ENCODE measurements around the gene RHOD. TPM values are rescaled to one million over a fixed set of nuclear protein-coding genes. Genes with fewer than 3 reads are reported as not detected.

RHOD gene
- total and polyA plus RNA-seq, 12 donors: 21.9 to 103 (median 35.2) TPM

DNA sequence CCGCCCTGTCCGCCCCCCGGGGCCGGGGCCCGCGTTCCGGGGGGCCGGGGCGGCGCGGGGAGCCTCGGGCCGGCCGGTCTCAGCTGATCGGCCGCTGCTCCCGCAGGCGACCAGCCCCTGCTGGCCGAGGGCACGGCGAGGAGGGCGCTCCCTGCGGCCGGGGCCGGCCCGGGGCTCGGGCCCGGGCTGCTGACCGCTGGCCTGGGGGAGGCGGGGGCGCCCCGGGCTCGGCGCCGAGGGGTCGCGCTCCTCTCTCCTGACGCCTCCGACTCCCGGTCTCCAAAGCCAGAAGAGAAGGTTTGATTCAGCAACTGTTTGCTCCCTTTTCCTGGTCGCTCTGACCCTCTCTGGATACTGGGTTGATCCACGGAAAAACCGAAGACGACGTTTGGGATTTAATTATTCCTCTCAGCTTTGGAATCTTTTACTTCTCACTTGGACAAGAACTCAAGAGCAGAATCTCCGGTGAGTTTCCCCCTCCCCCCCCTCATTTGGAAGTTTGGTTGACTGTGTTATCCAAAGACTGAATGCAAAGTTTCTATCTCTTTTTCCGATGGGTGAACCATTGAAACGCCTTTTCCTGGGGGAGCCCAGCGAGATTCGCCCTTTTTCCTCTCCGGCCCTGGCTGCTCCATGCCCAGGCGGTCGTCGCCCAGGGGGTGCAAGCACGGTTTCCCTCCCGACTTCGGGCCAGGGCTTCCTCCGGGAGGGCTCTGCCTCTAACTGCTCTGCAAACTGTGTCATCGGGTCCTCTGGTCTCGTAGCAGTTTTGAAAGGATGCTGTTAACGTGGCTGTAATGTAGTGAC is 63.1 kb downstream of the RHOD start:
- Histone ChIP-seq H3K4me1 (peaks cover 18 to 53% (median 26%) of the 10 kb centered on the region in 9 donors), H3K27ac (peak overlapping the region; percentile 95 to 100 (median 98)), H3K4me3 (peak overlapping the region; percentile 85 to 98 (median 94)), H3K36me3 (peaks cover 0 to 33% (median 4%) of the 10 kb centered on the region in 9 donors), H3K27me3 (no peaks in the 10 kb centered on the region), H3K9me3 (no peaks in the 10 kb centered on the region)
- ATAC-seq (peak in 2 of 8 donors; percentile 2 to 4), DNase-seq (peak; percentile 23 to 25)
- intact Hi-C loops (cut with DNase I): loop anchor here in 2 of 10 donors (5.0 kb wide), 1 partner anchor 48 kb away; no protein-coding TSS in a partner anchor
- TF ChIP-seq, protein P1, sequence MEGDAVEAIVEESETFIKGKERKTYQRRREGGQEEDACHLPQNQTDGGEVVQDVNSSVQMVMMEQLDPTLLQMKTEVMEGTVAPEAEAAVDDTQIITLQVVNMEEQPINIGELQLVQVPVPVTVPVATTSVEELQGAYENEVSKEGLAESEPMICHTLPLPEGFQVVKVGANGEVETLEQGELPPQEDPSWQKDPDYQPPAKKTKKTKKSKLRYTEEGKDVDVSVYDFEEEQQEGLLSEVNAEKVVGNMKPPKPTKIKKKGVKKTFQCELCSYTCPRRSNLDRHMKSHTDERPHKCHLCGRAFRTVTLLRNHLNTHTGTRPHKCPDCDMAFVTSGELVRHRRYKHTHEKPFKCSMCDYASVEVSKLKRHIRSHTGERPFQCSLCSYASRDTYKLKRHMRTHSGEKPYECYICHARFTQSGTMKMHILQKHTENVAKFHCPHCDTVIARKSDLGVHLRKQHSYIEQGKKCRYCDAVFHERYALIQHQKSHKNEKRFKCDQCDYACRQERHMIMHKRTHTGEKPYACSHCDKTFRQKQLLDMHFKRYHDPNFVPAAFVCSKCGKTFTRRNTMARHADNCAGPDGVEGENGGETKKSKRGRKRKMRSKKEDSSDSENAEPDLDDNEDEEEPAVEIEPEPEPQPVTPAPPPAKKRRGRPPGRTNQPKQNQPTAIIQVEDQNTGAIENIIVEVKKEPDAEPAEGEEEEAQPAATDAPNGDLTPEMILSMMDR (IDR thresholded peaks at IDR 0.05): peak in 2 of 9 donors; percentile 11 to 26
- WGBS, 2 donors: 0% methylated on average over 47 to 51 of the region's 61 CpGs

DNA sequence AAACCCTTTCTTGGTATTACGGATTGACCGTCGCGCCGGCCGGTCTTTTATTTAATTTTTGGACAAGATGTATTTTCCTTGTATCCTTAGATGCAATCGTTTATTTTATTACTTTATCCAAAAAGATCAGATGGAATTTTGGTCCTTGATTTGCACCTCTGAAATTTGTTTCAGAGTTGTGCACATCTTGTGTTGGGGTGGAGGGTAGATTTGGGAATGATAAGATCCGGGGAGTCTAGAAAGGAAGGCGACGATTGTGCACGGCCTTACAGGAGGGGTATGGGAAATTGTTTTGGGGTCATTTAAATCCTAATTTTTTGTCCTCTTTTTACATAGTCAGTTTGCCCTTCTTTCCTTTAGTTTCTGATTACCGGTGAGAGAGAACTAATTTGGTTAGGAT is 63.8 kb downstream of the RHOD start:
- ATAC-seq (no peak), DNase-seq (no peak)
- TF ChIP-seq, protein P1 (IDR thresholded peaks at IDR 0.05): no peak
- Histone ChIP-seq H3K4me1 (peaks cover 18 to 54% (median 26%) of the 10 kb centered on the region in 9 donors), H3K27ac (peak overlapping the region; percentile 82 to 100 (median 97)), H3K9me3 (no peaks in the 10 kb centered on the region), H3K4me3 (peak overlapping the region; percentile 85 to 98 (median 94)), H3K27me3 (no peaks in the 10 kb centered on the region), H3K36me3 (peaks cover 0 to 39% (median 4%) of the 10 kb centered on the region in 9 donors)
- WGBS, 2 donors: 0% methylated on average over 12 of the region's 12 CpGs
- intact Hi-C loops (cut with DNase I): no loop called here

DNA sequence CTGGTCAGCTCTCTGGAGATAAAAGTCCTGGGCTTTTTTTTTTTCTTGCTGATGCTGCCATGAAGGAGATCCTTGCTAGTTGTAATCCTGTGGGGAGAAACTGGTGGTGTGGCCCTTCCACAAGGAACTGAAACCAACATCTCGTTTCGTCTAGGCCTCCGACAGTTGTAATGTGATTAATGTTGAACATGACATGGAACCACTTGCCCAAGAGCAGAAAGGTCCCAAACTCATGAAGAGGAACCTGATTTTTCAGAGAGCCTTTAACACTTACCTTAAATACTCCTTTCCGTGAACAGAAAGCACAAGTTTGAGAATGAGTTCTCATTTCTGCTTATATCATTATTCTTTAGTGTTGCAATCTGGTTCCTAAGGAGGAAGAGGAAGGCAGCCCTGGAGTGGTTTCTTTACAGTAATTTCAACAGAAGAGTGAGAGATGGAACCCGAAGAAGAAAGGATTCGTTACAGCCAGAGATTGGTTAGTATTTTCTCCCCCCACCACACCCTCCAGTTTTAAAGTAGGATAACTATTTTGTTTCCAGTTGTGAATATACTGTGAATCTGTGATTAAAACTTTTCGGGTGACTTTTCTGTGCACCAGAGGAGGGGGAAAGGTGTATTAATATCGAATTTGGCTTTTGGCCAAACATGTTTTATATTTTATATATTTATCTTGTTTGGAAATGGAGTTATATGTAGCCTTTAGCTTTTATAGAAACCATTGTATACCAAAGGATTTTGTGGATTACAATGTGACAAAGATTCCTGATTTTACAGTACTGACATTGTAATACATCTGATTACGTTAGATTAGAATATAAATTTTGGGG is 64.4 kb downstream of the RHOD start:
- DNase-seq: peak in 1 of 2 donors; percentile 13
- Histone ChIP-seq H3K4me3 (peak overlapping the region; percentile 85 to 98 (median 94)), H3K9me3 (no peaks in the 10 kb centered on the region), H3K36me3 (peaks cover 0 to 43% (median 4%) of the 10 kb centered on the region in 9 donors), H3K27me3 (no peaks in the 10 kb centered on the region), H3K4me1 (peaks cover 18 to 50% (median 26%) of the 10 kb centered on the region in 9 donors), H3K27ac (peak overlapping the region in 8 of 10 donors; percentile 82 to 100 (median 98))
- ATAC-seq: no peak
- TF ChIP-seq, protein P1 (IDR thresholded peaks at IDR 0.05): no peak
- 8 to 11% methylated on average over 9 of the region's 9 CpGs for WGBS, 2 donors
- intact Hi-C loops (cut with DNase I): no loop called here

Small RNA genes within 50 kb of the gene (microRNA-seq; reads per million reads assigned to microRNA genes)
- gene MIR6860: 0 reads per million in 2 donors

Other genes with a start within 250 kb of the RHOD start
- 1 to 10 TPM; 2.5 to 7.5 (median 4.9) TPM for gene RCE1, start 213.4 kb upstream of the RHOD start, total RNA-seq
- gene RCE1, start 213.4 kb upstream of the RHOD start, polyA plus RNA-seq: 1 to 10 TPM; 3.4 to 9.2 TPM
- gene LRFN4, start 199.8 kb upstream of the RHOD start, total RNA-seq: 10 to 100 TPM in 9 of 10 donors, 1 to 10 TPM in 1; 9.1 to 20.7 (median 13.6) TPM
- gene LRFN4, start 199.8 kb upstream of the RHOD start, polyA plus RNA-seq: 10 to 100 TPM; 13.7 to 33.1 TPM
- 10 to 100 TPM in 7 of 10 donors, 1 to 10 TPM in 3; 6.8 to 18.5 (median 11.0) TPM for gene PC, start 98.5 kb upstream of the RHOD start, total RNA-seq
- gene PC, start 98.5 kb upstream of the RHOD start, polyA plus RNA-seq: 10 to 100 TPM; 13.2 to 26.0 TPM
- gene C11orf86, start 81.5 kb upstream of the RHOD start, total RNA-seq: not detected
- gene C11orf86, start 81.5 kb upstream of the RHOD start, polyA plus RNA-seq: not detected
- gene SYT12, start 33.7 kb upstream of the RHOD start, total RNA-seq: under 1 TPM in 9 of 10 donors, not detected in 1; 0.12 to 0.78 (median 0.23) TPM
- under 1 TPM in 1 of 2 donors, not detected in 1; 0.33 TPM for gene SYT12, start 33.7 kb upstream of the RHOD start, polyA plus RNA-seq
- 10 to 100 TPM; 31.3 to 45.7 (median 37.5) TPM for gene KDM2A, start 62.4 kb downstream of the RHOD start, total RNA-seq
- 10 to 100 TPM; 16.5 to 29.5 TPM for gene KDM2A, start 62.4 kb downstream of the RHOD start, polyA plus RNA-seq
- gene GRK2, start 209.6 kb downstream of the RHOD start, total RNA-seq: 10 to 100 TPM; 34.2 to 60.9 (median 44.0) TPM
- 10 to 100 TPM; 48.0 to 65.0 TPM for gene GRK2, start 209.6 kb downstream of the RHOD start, polyA plus RNA-seq
- gene ANKRD13D, start 232.5 kb downstream of the RHOD start, total RNA-seq: 10 to 100 TPM in 6 of 10 donors, 1 to 10 TPM in 4; 7.9 to 21.0 (median 12.3) TPM
- gene ANKRD13D, start 232.5 kb downstream of the RHOD start, polyA plus RNA-seq: 10 to 100 TPM; 14.2 to 39.4 TPM
- 10 to 100 TPM; 11.9 to 21.2 (median 15.6) TPM for gene SSH3, start 246.7 kb downstream of the RHOD start, total RNA-seq
- gene SSH3, start 246.7 kb downstream of the RHOD start, polyA plus RNA-seq: 10 to 100 TPM in 1 of 2 donors, 1 to 10 TPM in 1; 7.8 to 15.5 TPM

Measured in heart right ventricle (tissue), 16 donors.